Frontal cortex (tissue), 4 donors: ENCODE data around the gene SPDYE3. TPM values are rescaled to one million over a fixed set of nuclear protein-coding genes. Genes with fewer than 3 reads are reported as not detected.
"Not testable (repeated sequence)": the region's sequence is repeated elsewhere in the genome, so short reads cannot be mapped to it uniquely, and the experiment has no call there.

Experiments used
- DNase-seq, 2 donors: peaks; one replicate each; pipeline ENCODE4 v3.0.0; 2012; ENCODE audit warnings: low spot score in 2 of 2
- FAIRE-seq: peaks from 2 replicates; lab custom pipeline; 2012; peaks lifted over from hg19 to GRCh38; lab: Jason Lieb, UNC
- total RNA-seq: library from RNA; depleted of rRNA; stranded (reverse); fragments of >200 nt; gene quantifications from one replicate; pipeline ENCODE4 v1.2.3, GENCODE V29; 2014
- donor health status: control.
- donor health status: control.
- donor health status: control.

The SPDYE3 gene
- total RNA-seq, 1 donor from 2014 or later, result not detected

DNA sequence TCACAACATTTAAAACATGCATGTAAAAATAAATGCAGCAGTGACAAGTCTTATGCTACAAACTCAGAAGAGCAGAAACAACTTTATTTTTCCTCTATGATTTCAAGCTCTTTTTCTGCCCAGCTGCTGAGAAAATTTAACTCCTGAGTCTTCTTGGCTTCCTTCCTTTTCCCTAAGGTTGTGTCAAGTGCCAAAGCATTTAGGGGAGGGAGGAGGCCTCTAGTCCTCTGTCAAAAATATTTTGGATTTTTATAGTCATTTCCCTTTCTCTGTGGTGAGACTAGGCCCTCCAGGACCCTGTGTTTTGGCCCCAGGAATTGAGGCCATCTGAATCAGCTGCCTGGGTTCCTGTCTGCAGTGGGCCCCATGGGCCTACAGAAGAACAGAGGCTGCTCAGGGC lies 39.4 kb downstream of the SPDYE3 start:
- FAIRE-seq (no peak), DNase-seq (no peak)

DNA sequence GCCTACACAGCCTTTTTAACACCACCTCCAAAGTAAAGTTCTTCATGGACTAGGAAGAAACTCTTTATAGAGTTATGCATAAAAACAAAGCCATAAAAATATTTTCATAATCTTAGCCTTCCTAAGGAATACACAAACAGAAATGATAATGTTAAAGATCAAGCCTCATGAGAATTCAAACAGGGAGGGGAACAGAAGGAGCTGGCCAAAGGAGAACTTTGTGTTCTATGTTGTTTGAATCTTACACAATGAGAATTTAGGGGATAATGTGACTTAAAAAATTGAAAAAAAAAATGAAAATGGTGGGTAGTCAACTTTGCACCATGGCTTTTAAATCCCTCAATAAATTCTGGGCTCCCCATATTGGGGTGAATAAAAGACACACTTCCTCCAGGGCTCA lies 41.3 kb downstream of the SPDYE3 start:
- no peak for DNase-seq
- no peak for FAIRE-seq

DNA sequence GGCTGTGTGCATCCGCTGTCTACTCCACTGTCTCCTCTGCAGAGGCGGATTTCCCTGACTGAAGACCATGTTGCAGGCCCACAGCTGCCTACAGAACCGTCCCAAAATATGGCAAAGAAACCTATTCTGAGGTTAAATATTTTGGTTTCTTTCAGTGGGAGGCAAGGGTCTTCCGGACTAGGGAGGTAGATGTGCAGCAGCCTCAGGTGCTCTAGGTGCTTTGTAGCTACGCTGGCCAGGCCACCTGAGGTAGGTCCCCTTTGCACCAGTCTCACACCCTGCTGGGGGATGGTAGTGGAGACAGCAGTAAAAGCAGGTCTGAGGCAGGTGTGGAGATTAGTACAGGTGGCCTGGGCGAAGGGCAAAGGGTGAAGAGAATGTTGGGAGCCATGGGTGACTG lies 42.3 kb downstream of the SPDYE3 start:
- FAIRE-seq, result no peak
- DNase-seq, result no peak

DNA sequence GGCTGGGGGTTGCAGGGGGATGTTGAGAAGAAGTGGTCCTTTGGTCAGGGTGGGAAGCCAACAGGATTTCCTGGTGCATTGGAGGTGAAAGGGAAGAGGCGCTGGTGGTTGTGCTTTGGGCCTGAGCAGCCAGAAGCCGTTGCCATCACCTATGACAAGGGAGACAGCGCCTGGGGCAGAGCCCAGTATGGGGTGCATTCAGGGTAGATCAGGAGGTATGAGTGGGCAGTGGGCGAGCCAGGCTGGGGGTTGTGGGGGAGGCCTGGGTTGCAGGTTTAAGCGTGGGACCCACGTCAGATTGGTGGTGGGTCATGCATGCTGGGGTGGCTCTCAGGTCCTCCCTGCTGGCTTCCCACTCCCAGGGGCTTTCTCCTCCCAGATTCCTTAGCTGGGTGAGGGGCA lies 44.2 kb downstream of the SPDYE3 start:
- FAIRE-seq, result no peak
- DNase-seq, result no peak

DNA sequence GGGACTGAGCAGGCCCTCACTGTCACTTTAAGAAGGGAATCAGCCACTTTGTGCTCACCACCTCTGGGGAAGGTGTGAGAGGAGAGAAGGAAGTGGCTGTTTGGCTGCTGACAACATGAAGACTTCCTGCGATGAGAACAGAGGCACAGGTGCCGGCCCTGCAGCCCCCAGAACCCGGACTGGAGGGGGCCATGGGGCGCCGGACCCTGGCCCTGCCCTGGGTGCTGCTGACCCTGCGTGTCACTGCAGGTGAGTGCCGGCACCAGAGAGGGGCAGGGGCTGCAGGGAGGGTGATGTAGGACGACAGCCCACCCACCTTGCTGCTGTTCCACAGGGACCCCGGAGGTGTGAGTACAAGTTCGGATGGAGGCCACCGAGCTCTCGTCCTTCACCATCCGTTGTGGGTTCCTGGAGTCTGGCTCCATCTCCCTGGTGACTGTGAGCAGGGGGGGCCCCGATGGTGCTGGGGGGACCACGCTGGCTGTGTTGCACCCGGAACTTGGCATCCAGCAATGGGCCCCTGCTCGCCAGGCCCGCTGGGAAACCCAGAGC lies 44.8 kb downstream of the SPDYE3 start:
- DNase-seq, FAIRE-seq: not testable (repeated sequence)

DNA sequence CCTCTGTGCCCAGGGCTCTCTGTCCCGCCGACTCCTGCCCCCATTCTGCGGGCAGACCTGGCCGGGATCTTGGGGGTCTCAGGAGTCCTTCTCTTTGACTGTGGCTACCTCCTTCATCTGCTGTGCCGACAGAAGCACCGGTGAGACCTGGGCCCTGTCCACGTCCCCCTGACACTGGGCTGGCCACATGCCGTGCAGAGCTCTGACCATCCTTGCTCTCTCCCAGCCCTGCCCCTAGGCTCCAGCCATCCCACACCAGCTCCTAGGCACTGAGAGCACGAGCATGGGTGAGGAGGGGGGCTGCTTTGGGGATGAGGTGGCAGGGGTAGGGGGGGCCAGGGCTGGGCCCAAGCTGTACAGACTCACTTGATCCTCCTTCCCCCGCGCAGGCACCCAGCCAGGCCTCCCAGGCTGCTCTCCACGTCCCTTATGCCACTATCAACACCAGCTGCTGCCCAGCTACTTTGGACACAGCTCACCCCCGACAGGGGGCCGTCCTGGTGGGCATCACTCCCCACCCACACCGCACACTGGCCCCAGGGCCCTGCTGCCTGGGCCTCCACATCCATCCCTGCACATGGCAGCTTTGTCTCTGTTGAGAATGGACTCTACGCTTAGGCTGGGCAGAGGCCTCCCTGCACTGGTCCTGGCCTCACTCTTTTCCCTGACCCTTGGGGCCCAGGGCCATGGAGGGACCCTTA lies 45.6 kb downstream of the SPDYE3 start:
- no peak for FAIRE-seq
- DNase-seq, result no peak

DNA sequence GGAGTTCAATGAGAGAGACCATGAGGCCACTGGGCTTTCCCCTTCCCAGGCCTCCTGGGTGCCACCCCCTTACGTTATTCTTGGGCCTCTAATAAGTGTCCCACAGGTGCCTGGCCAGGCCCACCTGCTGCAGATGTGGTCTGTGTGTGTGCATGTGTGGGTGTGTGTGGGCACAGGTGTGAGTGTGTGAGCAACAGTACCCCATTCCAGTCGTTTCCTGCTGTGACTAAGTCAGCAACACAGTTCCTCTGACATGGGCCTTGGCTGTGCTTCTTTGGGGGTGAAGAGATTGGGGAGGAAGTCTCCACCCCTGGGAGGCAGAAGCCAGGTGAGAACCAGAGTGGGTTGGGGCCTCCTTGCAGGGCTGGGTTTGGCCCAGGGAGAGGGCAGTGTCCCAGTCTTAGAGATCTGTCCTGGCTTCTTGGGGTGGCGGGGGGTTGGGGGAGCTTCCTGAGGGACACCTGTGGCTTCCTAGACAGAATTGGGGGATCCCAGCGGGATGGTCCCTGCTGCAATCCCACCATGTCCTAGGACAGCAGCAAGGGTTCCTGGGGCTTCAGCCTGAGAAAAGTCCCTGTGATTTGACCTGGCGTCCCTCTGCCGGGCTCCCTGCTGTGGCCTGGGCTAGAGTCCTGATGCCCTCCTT lies 46.3 kb downstream of the SPDYE3 start:
- FAIRE-seq, result no peak
- no peak for DNase-seq

DNA sequence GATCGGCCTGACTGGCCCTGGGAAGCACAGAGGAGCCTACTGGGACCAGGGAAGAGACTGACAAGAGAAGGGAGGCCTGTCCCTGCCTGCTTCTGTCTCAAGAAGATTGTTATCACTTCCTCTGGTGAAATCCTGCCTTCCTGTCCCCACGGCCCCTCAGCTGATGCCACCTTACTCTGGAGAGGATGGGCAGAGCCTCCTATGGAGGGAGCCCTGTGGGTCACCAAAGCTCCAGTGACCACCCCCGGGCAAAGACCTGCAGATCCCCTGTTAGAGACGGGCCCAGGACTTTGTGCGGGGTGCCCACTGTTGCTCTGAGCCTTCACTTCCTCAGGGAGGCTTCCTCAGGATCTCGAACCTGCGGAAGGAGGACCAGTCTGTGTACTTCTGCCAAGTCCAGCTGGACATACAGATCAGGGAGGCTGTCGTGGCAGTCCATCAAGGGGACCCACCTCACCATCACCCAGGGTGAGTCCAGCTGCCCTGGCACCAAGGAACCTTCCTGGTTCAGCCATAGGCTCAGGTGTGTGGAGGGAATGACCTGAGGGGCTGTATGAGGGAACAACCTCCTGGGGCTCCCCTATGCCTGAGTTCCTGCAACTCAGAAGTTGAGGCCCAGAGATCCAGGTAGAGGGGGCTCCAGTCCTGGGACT lies 49.0 kb downstream of the SPDYE3 start:
- FAIRE-seq, result no peak
- no peak for DNase-seq

DNA sequence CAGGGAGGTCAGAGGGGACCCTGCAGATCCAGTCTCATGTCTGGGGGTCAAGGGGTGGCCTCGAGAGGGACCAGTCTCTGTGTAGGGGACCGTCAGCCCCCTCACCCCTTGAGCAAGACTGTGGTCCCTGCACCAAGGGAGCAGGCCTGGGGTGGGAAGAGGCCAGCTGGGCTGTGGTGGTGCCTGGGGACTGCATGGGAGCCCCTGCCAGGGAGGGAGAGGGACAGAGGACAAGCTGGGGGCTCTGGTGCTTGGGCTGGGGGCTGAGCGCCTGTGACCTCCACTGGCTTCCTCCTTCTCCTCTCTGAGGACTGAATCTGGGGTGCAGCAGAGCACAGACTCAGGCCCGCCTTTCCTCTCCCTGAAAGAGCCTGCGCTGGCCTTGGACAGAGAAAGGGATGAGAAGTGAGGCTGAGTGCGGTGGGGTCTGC lies 49.6 kb downstream of the SPDYE3 start:
- FAIRE-seq (no peak), DNase-seq (no peak)

DNA sequence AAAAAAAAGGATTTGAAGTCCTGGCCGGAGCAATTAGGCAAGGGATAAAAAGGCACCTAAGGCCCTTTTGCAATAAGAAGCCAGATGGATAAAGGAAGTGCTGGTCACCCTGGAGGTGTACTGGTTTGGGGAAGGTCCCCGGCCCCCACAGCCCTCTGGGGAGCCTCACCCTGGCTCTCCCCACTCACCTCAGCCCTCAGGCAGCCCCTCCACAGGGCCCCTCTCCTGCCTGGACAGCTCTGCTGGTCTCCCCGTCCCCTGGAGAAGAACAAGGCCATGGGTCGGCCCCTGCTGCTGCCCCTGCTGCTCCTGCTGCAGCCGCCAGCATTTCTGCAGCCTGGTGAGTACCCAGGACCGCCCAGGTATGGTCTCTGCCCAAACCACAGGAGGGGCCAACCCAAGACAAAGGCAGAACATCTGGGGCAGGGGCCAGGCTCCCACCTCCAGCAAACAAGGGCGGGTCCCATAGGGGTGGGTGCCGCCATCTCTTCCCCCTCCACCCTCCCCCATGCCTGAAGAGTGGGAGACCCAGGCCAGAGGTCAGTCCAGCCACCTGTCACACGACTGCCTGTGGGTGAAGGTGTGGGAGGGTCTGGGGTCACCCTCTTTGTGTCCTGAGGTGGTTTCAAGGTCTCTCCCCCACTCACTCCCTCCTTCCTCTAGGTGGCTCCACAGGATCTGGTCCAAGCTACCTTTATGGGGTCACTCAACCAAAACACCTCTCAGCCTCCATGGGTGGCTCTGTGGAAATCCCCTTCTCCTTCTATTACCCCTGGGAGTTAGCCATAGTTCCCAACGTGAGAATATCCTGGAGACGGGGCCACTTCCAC lies 50.7 kb downstream of the SPDYE3 start, which contains the start of gene PILRB:
Gene PILRB (plus strand): TSS at position 91 of the 830 bp plus-strand sequence. CDS start 186 bp downstream, at position 277.
- DNase-seq, result no peak

DNA sequence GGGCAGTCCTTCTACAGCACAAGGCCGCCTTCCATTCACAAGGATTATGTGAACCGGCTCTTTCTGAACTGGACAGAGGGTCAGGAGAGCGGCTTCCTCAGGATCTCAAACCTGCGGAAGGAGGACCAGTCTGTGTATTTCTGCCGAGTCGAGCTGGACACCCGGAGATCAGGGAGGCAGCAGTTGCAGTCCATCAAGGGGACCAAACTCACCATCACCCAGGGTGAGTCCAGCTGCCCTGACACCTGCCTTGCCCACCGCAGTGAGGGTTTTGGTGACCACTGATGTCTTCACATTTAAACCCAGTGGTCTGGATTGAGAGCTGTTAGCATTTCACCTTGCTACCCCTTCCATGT lies 51.3 kb downstream of the SPDYE3 start:
- FAIRE-seq (no peak), DNase-seq (no peak)

More for the DNA sequence above, 50.7 kb downstream of the SPDYE3 start, which contains the start of gene PILRB:
- FAIRE-seq, result no peak

DNA sequence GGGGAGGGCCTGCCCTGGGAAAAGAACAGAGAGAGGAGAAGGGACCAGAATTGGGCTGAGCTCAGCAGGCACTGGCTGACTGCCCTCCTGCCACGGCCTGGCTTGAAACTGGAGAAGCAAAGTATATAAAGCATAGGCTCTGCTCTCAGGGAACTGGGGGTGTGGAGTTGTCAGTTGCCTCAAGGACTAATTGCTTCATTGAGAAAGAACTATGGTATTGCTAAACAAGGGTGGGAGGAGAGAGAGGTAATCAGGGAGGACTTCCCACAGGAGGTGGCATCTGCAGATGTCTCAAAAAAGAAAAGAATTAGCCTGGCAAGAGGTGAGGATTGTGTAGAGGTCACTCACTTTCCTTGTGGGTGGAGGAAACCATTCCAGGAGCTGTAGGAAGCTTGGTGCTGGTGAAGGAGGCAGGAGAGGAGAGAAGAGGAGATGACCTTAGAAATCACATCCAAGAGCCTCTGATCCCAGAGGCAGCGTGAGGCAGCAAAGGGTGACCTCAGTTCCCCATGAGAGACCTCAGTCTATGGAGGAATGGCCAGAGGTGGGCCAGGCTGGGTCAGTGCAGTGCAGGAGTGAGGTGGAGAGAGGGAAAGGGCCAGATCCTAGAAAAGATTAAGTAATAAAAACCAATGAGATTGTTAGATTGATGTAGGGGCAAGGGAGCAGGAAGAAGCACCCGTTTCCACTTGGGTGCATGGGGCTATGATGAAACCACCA lies 52.8 kb downstream of the SPDYE3 start:
- no peak for FAIRE-seq
- DNase-seq, result no peak

DNA sequence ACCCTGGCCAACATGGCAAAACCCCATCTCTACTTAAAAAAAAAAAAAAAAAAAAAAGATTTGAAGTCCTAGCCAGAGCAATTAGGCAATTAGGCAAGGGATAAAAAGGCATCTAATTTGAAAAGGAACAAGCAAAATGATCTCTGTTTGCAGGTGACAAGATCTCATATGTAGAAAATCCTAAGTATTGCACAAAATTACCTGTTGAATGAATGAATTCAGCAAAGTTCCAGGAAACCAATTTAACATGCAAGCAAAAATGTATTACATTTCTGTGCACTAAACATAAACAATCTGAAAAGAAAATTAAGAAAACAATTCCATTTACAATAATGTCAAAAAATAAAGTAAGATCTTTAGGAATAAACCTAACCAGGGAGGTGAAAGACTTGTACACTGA lies 55.6 kb downstream of the SPDYE3 start:
- FAIRE-seq (no peak), DNase-seq (no peak)

DNA sequence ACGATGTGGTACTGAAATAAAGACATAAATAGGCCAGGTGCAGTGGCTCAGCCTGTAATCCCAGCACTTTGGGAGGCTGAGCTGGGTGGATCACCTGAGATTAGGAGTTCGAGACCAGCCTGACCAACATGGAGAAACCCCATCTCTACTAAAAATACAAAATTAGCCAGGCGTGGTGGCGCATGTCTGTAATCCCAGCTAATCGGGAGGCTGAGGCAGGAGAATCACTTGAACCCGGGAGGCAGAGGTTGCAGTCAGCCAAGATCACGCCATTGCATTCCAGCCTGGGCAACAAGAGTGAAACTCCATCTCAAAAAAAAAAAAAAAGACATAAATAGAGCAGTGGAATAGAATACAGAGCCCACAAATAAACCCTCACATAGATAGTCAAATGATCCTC lies 56.3 kb downstream of the SPDYE3 start:
- not testable (repeated sequence) for DNase-seq, FAIRE-seq

DNA sequence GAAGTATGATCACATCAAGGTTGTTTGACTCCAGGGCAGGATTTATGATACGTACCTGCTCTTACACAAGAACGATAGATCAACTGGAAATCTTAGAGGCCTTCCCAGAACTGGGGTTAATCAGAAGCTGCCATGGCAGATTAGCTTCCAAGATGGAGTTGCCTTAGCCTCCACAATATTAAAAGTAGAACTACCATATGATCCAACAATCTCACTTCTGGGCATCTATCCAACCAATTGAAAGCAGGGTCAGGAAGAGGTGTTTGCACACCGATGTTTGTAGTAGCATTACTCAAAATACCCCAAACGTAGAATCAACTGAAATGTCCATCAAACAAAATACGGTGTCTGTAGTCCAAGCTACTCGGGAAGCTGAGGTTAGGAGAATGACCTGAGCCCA lies 57.0 kb downstream of the SPDYE3 start:
- FAIRE-seq, result no peak

DNA sequence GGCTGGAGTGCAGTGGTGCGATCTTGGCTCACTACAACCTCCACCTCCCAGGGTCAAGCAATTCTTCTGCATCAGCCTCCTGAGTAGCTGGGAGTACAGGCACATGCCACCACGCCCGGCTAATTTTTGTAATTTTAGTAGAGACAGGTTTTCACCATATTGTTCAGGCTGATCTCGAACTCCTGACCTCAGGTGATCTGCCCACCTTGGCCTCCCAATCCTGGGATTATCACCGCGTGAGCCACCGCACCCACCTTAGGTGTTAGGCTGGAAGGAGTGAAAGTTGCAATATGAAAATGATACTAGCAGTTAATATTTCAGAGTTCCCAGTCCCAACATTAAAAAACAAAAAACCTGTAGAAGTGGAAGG lies 58.5 kb downstream of the SPDYE3 start:
- not testable (repeated sequence) for DNase-seq, FAIRE-seq

More for the DNA sequence above, 57.0 kb downstream of the SPDYE3 start:
- DNase-seq, result no peak

DNA sequence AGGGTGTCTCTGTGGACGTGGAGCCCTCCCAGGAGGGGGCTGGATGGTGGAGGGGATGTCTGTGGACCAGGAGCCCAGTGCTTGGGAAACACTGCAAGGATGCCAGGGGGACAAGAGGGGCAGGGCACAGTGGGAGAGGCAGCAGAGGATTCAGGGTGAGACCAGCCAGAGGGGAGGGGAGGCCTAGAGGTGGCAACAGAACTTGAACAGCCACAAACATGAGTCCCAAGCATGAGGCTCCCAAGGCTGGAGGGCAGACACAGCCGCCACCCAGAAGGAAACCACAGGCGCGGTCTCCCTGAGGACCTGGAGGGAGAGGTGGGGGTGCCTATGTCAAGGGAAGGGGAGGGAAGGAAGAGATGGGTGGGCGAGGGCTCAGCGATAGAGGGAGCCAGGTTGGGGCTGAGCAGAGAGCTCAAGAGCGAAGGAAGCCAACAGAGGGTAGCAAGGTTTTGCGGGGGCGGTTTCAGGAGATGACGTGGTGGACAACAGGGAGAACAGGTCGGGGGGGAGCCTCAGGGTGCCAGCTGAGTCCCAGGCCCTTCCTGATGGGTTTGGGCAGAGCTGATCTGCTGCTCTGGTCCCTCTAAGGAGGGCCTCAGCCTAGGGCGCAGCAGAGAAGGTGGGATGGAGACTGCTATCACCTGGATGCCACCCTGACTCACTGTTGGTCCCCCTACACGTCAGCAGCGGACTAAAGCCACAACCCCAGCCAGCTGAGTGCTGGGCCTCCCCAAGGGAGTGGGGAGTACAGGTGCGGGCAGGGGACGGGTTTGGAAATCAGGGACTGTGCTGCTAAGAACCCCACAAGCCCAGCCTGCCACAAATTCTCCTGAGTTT lies 59.1 kb downstream of the SPDYE3 start:
- DNase-seq (no peak), FAIRE-seq (no peak)

DNA sequence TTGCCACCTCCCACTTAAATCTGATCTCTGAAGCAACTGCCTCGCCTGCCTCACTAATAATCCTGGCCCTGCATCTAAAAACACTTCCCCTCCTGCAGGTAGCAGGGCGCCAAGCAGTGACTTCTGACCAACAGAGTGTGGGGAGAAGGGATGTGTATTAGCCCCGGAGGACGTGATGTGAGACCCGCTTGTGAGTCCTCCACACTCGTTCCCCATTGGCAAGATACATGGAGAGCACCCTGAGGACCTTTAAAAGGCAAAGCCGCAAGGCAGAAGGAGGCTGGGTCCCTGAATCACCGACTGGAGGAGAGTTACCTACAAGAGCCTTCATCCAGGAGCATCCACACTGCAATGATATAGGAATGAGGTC lies 59.7 kb downstream of the SPDYE3 start:
- FAIRE-seq, result no peak

More for the DNA sequence above, 59.7 kb downstream of the SPDYE3 start:
- DNase-seq, result no peak
